Measurements from ENCODE around the gene SRGAP3.

- TF ChIP-seq, protein P1, sequence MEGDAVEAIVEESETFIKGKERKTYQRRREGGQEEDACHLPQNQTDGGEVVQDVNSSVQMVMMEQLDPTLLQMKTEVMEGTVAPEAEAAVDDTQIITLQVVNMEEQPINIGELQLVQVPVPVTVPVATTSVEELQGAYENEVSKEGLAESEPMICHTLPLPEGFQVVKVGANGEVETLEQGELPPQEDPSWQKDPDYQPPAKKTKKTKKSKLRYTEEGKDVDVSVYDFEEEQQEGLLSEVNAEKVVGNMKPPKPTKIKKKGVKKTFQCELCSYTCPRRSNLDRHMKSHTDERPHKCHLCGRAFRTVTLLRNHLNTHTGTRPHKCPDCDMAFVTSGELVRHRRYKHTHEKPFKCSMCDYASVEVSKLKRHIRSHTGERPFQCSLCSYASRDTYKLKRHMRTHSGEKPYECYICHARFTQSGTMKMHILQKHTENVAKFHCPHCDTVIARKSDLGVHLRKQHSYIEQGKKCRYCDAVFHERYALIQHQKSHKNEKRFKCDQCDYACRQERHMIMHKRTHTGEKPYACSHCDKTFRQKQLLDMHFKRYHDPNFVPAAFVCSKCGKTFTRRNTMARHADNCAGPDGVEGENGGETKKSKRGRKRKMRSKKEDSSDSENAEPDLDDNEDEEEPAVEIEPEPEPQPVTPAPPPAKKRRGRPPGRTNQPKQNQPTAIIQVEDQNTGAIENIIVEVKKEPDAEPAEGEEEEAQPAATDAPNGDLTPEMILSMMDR (IDR thresholded peaks at IDR 0.05; ENCODE audit: low read depth, low read length) = no peak
- no peak for TF ChIP-seq EZH2phosphoT487 (IDR thresholded peaks at IDR 0.05; ENCODE audit: low read depth)
Observed at GRCh38 chr3:8942115-8942514, 307.3 kb downstream of the SRGAP3 start.

Data from OCI-LY3 (cell line).